Activated CD8-positive, alpha-beta T cell treated with anti-CD3 and anti-CD28 coated beads for 36 hours (primary cell): Measurements from ENCODE around the gene KRT80. TPM values are rescaled to one million over a fixed set of nuclear protein-coding genes. Genes with fewer than 3 reads are reported as not detected.

ENCODE experiments used
- ATAC-seq: fragments of 200-7000 bp; cut with Tn5 transposase; one replicate; pipeline ENCODE4 v1.10.0; 2021; ENCODE audit warnings: mild to moderate bottlenecking, moderate library complexity
- CTCF ChIA-PET: fragments of 350-600 bp; sonication (Branson Sonifier 250); formaldehyde crosslinking; loops from one replicate; lab custom pipeline; 2021; ENCODE audit warnings: antibody characterized with exemption; lab: Charles Lee
- POLR2A ChIA-PET: fragments of 350-600 bp; sonication (Branson Sonifier 250); formaldehyde crosslinking; loops from one replicate; lab custom pipeline; 2021; ENCODE audit warnings: antibody characterized with exemption; lab: Charles Lee
- DNase-seq: peaks from one replicate; pipeline ENCODE4 v3.0.0-alpha.2; 2020
- H3K27ac Mint-ChIP-seq: one replicate; pipeline ENCODE4 v1.8.0; 2021; ENCODE audit warnings: mild to moderate bottlenecking, mixed read lengths
- H3K27me3 Mint-ChIP-seq: one replicate; pipeline ENCODE4 v1.8.0; 2021; ENCODE audit warnings: mixed read lengths
- H3K36me3 Mint-ChIP-seq: one replicate; pipeline ENCODE4 v1.8.0; 2021; ENCODE audit warnings: low read depth, mixed read lengths
- H3K4me1 Mint-ChIP-seq: one replicate; pipeline ENCODE4 v1.8.0; 2021; ENCODE audit warnings: low read depth, mixed read lengths
- H3K4me3 Mint-ChIP-seq: one replicate; pipeline ENCODE4 v1.8.0; 2021; ENCODE audit warnings: mild to moderate bottlenecking, moderate library complexity, mixed read lengths
- H3K9me3 Mint-ChIP-seq: one replicate; pipeline ENCODE4 v1.8.0; 2021; ENCODE audit warnings: mixed read lengths
- CTCF ChIP-seq: fragments of 200-600 bp; IDR thresholded peaks from one replicate; pipeline ENCODE4 v1.8.0; 2022; ENCODE audit warnings: antibody characterized with exemption, mild to moderate bottlenecking
- intact Hi-C: fragments of 100-400 bp; cut with micrococcal nuclease; formaldehyde crosslinking; loops from one replicate; pipeline ENCODE4 v1.10.0; 2022
- total RNA-seq, 2 experiments: library from RNA; stranded (reverse); gene quantifications; one replicate each; pipeline ENCODE4 v1.2.3, GENCODE V29; 2021

The KRT80 gene
- total RNA-seq, 2 experiments from 2014 or later, result not detected

GRCh38 chr12:52151837-52152783 is 39.7 kb downstream of the KRT80 start:
- intact Hi-C loops, result loop anchor here (10.0 kb wide), 1 partner anchor 723 kb away; no protein-coding TSS in a partner anchor

GRCh38 chr12:52151153-52151836 is 40.5 kb downstream of the KRT80 start:
- Mint-ChIP-seq H3K4me3 (no peak overlapping the region), H3K9me3 (no peaks in the 10 kb centered on the region), H3K27ac (no peak overlapping the region), H3K27me3 (peaks cover 5% of the 10 kb centered on the region), H3K4me1 (peaks cover 10% of the 10 kb centered on the region), H3K36me3 (no peaks in the 10 kb centered on the region)
- CTCF ChIA-PET, result interaction anchor here (1.5 to 1.6 kb wide), 2 partner anchors 25 to 728 kb away, joined by 3 read pairs; no protein-coding TSS in a partner anchor
- ATAC-seq, result no peak
- no peak for DNase-seq
- no peak for TF ChIP-seq CTCF
- POLR2A ChIA-PET, result no interaction called here
- intact Hi-C loops, result loop anchor here (10.0 kb wide), 1 partner anchor 724 kb away; no protein-coding TSS in a partner anchor

More at GRCh38 chr12:52151837-52152783, 39.7 kb downstream of the KRT80 start:
- ChIA-PET CTCF (interaction anchor here (0.6 to 1.6 kb wide), 2 partner anchors 12 to 727 kb away, joined by 3 read pairs; no protein-coding TSS in a partner anchor), POLR2A (no interaction called here)
- Mint-ChIP-seq H3K4me3 (no peak overlapping the region), H3K4me1 (peaks cover 12% of the 10 kb centered on the region), H3K9me3 (no peaks in the 10 kb centered on the region), H3K27ac (no peak overlapping the region), H3K27me3 (peaks cover 5% of the 10 kb centered on the region), H3K36me3 (no peaks in the 10 kb centered on the region)
- peak; percentile 88 for ATAC-seq
- DNase-seq, result peak; percentile 66
- peak; percentile 96 for TF ChIP-seq CTCF

GRCh38 chr12:52149651-52150241 is 42.1 kb downstream of the KRT80 start:
- intact Hi-C loops, result loop anchor here (10.0 kb wide), 1 partner anchor 725 kb away; no protein-coding TSS in a partner anchor
- Mint-ChIP-seq H3K4me1 (peaks cover 9% of the 10 kb centered on the region), H3K36me3 (no peaks in the 10 kb centered on the region), H3K4me3 (no peak overlapping the region), H3K9me3 (no peaks in the 10 kb centered on the region), H3K27me3 (peaks cover 5% of the 10 kb centered on the region), H3K27ac (no peak overlapping the region)
- ChIA-PET POLR2A (no interaction called here), CTCF (interaction anchor here (1.3 to 1.5 kb wide), 2 partner anchors 10 to 24 kb away, joined by 3 to 4 read pairs; no protein-coding TSS in a partner anchor)
- TF ChIP-seq CTCF, result no peak
- ATAC-seq (no peak), DNase-seq (no peak)

- Mint-ChIP-seq H3K9me3 (no peaks in the 10 kb centered on the region), H3K36me3 (no peaks in the 10 kb centered on the region), H3K27ac (no peak overlapping the region), H3K27me3 (peaks cover 5% of the 10 kb centered on the region), H3K4me3 (no peak overlapping the region), H3K4me1 (peaks cover 9% of the 10 kb centered on the region)
- ATAC-seq, result no peak
- intact Hi-C loops, result no loop called here
- ChIA-PET POLR2A (no interaction called here), CTCF (interaction anchor here (1.0 to 1.3 kb wide), 3 partner anchors 9 to 64 kb away, joined by 3 to 4 read pairs (median 3); no protein-coding TSS in a partner anchor)
- no peak for DNase-seq
- TF ChIP-seq CTCF, result no peak
Observed at GRCh38 chr12:52149182-52149641, 42.6 kb downstream of the KRT80 start.
